IPS-NIHi7 (cell line): Measurements from ENCODE around the gene CD244.
A peak's percentile ranks its signal among the peaks of the same experiment; 100 is the strongest.
"Not testable (repeated sequence)": the region's sequence is repeated elsewhere in the genome, so short reads cannot be mapped to it uniquely, and the experiment has no call there.

Experiments used
- DNase-seq: peaks from one replicate; pipeline ENCODE4 v3.0.0; 2012; ENCODE audit warnings: mixed read lengths; ENCODE audit errors: extremely low spot score

CD244 gene

GRCh38 chr1:160879056-160879455 lies 16.4 kb upstream of the CD244 start:
- DNase-seq, result no peak

GRCh38 chr1:160877221-160877620 lies 14.5 kb upstream of the CD244 start:
- peak; percentile 48 for DNase-seq

GRCh38 chr1:160876311-160876710 lies 13.6 kb upstream of the CD244 start:
- no peak for DNase-seq

- not testable (repeated sequence) for DNase-seq
These were observed 12.9 kb upstream of the CD244 start for GRCh38 chr1:160875591-160875990.

- no peak for DNase-seq
These were observed 12.2 kb upstream of the CD244 start for GRCh38 chr1:160874935-160875334.

- no peak for DNase-seq
These were observed 5.5 kb upstream of the CD244 start for GRCh38 chr1:160868141-160868540.

- not testable (repeated sequence) for DNase-seq
These were observed 5.0 kb upstream of the CD244 start for GRCh38 chr1:160867651-160868050.

GRCh38 chr1:160866695-160867260 lies 4.1 kb upstream of the CD244 start:
- DNase-seq, result no peak

GRCh38 chr1:160866001-160866694 lies 3.5 kb upstream of the CD244 start:
- no peak for DNase-seq

- no peak for DNase-seq
These were observed 2.6 kb upstream of the CD244 start for GRCh38 chr1:160865337-160865736.

- no peak for DNase-seq
These were observed 1.5 kb upstream of the CD244 start for GRCh38 chr1:160864173-160864572.

GRCh38 chr1:160863774-160864131 lies 1.1 kb upstream of the CD244 start:
- no peak for DNase-seq

GRCh38 chr1:160863061-160863773 lies 530 bp upstream of the CD244 start:
- peak; percentile 10 for DNase-seq

- no peak for DNase-seq
These were observed 1.7 kb downstream of the CD244 start for GRCh38 chr1:160860840-160861505.

GRCh38 chr1:160859166-160859565 lies 3.5 kb downstream of the CD244 start:
- no peak for DNase-seq

- no peak for DNase-seq
These were observed 4.2 kb downstream of the CD244 start for GRCh38 chr1:160858507-160858906.

- no peak for DNase-seq
These were observed 4.6 kb downstream of the CD244 start for GRCh38 chr1:160858097-160858496.

GRCh38 chr1:160855181-160855981 lies 7.3 kb downstream of the CD244 start:
- DNase-seq, result peak; percentile 7

GRCh38 chr1:160853754-160854153 lies 8.9 kb downstream of the CD244 start:
- DNase-seq, result no peak

GRCh38 chr1:160853014-160853413 lies 9.7 kb downstream of the CD244 start:
- no peak for DNase-seq

- no peak for DNase-seq
These were observed 11.7 kb downstream of the CD244 start for GRCh38 chr1:160850993-160851392.

GRCh38 chr1:160850541-160850940 lies 12.1 kb downstream of the CD244 start:
- no peak for DNase-seq
